HEK293 (cell line): ENCODE results near the gene ATAT1.

ENCODE experiments used
- BCL6B ChIP-seq: fragments of 450-650 bp; formaldehyde crosslinking; IDR thresholded peaks from 2 replicates; pipeline ENCODE4 v1.5.1; 2017; ENCODE audit warnings: missing biosample characterization, missing genetic modification characterization
- KLF10 ChIP-seq: fragments of 450-650 bp; IDR thresholded peaks from 2 replicates; pipeline ENCODE4 v1.5.1; 2018; ENCODE audit warnings: missing biosample characterization, mild to moderate bottlenecking, missing genetic modification characterization
- KLF9 ChIP-seq: fragments of 450-650 bp; formaldehyde crosslinking; IDR thresholded peaks from 2 replicates; pipeline ENCODE4 v1.5.1; 2016; ENCODE audit warnings: missing biosample characterization, missing genetic modification characterization, low read depth
- MYNN ChIP-seq: fragments of 450-650 bp; formaldehyde crosslinking; IDR thresholded peaks from 2 replicates; pipeline ENCODE4 v1.5.1; 2016; ENCODE audit warnings: missing biosample characterization, missing genetic modification characterization, borderline replicate concordance
- OSR2 ChIP-seq: fragments of 450-650 bp; formaldehyde crosslinking; IDR thresholded peaks from 2 replicates; pipeline ENCODE4 v1.5.1; 2016; ENCODE audit warnings: missing biosample characterization, missing genetic modification characterization
- SETDB1 ChIP-seq: IDR thresholded peaks from one replicate; pipeline ENCODE4 v1.6.1; 2017; ENCODE audit warnings: mild to moderate bottlenecking, low read length, moderate library complexity, mixed read lengths; ENCODE audit not compliant: insufficient read length
- SP7 ChIP-seq: fragments of 450-650 bp; formaldehyde crosslinking; IDR thresholded peaks from 2 replicates; pipeline ENCODE4 v1.5.1; 2016; ENCODE audit warnings: missing biosample characterization, missing genetic modification characterization
- TCF7L2 ChIP-seq: IDR thresholded peaks from 2 replicates; pipeline ENCODE4 v1.6.1; 2011; ENCODE audit warnings: low read depth, mild to moderate bottlenecking, inconsistent platforms, low read length, moderate library complexity, borderline replicate concordance
- TRIM28 ChIP-seq: IDR thresholded peaks from 2 replicates; pipeline ENCODE4 v1.6.1; 2011; ENCODE audit warnings: low read length, control low read depth, borderline replicate concordance
- YY1 ChIP-seq: fragments of 450-650 bp; formaldehyde crosslinking; IDR thresholded peaks from 2 replicates; pipeline ENCODE4 v1.5.1; 2018; ENCODE audit warnings: missing biosample characterization, missing genetic modification characterization
- ZFHX2 ChIP-seq: fragments of 450-650 bp; formaldehyde crosslinking; conservative IDR thresholded peaks from 2 replicates; pipeline ENCODE4 v1.5.1; 2016; ENCODE audit warnings: missing biosample characterization, missing genetic modification characterization
- ZFP69B ChIP-seq: fragments of 450-650 bp; formaldehyde crosslinking; IDR thresholded peaks from 2 replicates; pipeline ENCODE4 v1.5.1; 2016; ENCODE audit warnings: missing biosample characterization, missing genetic modification characterization
- ZNF112 ChIP-seq: fragments of 450-650 bp; formaldehyde crosslinking; IDR thresholded peaks from 2 replicates; pipeline ENCODE4 v1.5.0; 2017; ENCODE audit warnings: missing biosample characterization, missing genetic modification characterization
- ZNF140 ChIP-seq: fragments of 450-650 bp; formaldehyde crosslinking; IDR thresholded peaks from 2 replicates; pipeline ENCODE4 v1.5.1; 2016; ENCODE audit warnings: missing biosample characterization, missing genetic modification characterization
- ZNF155 ChIP-seq: fragments of 450-650 bp; formaldehyde crosslinking; IDR thresholded peaks from 2 replicates; pipeline ENCODE4 v1.5.1; 2016; ENCODE audit warnings: missing biosample characterization, missing genetic modification characterization
- ZNF16 ChIP-seq: fragments of 450-650 bp; formaldehyde crosslinking; IDR thresholded peaks from 2 replicates; pipeline ENCODE4 v1.5.1; 2016; ENCODE audit warnings: low read depth, missing biosample characterization, missing genetic modification characterization
- ZNF174 ChIP-seq: fragments of 450-650 bp; formaldehyde crosslinking; IDR thresholded peaks from 2 replicates; pipeline ENCODE4 v1.5.0; 2017; ENCODE audit warnings: missing biosample characterization, mild to moderate bottlenecking, missing genetic modification characterization
- ZNF184 ChIP-seq: fragments of 450-650 bp; IDR thresholded peaks from 2 replicates; pipeline ENCODE4 v1.5.1; 2018; ENCODE audit warnings: missing biosample characterization, mild to moderate bottlenecking, missing genetic modification characterization
- ZNF23 ChIP-seq: fragments of 450-650 bp; formaldehyde crosslinking; IDR thresholded peaks from 2 replicates; pipeline ENCODE4 v1.5.1; 2016; ENCODE audit warnings: missing biosample characterization, missing genetic modification characterization, borderline replicate concordance
- ZNF24 ChIP-seq: fragments of 450-650 bp; formaldehyde crosslinking; IDR thresholded peaks from 2 replicates; pipeline ENCODE4 v1.5.1; 2016; ENCODE audit warnings: missing biosample characterization, missing genetic modification characterization
- ZNF266 ChIP-seq: fragments of 450-650 bp; formaldehyde crosslinking; IDR thresholded peaks from 2 replicates; pipeline ENCODE4 v1.5.1; 2016; ENCODE audit warnings: missing biosample characterization, missing genetic modification characterization, low read depth
- ZNF302 ChIP-seq: fragments of 450-650 bp; formaldehyde crosslinking; IDR thresholded peaks from 2 replicates; pipeline ENCODE4 v1.5.1; 2016; ENCODE audit warnings: missing biosample characterization, missing genetic modification characterization, low read depth
- ZNF366 ChIP-seq: fragments of 450-650 bp; formaldehyde crosslinking; conservative IDR thresholded peaks from 2 replicates; pipeline ENCODE4 v1.5.1; 2016; ENCODE audit warnings: missing biosample characterization, missing genetic modification characterization
- ZNF37A ChIP-seq: fragments of 450-650 bp; IDR thresholded peaks from 2 replicates; pipeline ENCODE4 v1.5.1; 2018; ENCODE audit warnings: missing biosample characterization, missing genetic modification characterization
- ZNF521 ChIP-seq: fragments of 450-650 bp; formaldehyde crosslinking; IDR thresholded peaks from 2 replicates; pipeline ENCODE4 v1.5.1; 2017; ENCODE audit warnings: missing biosample characterization, mild to moderate bottlenecking, missing genetic modification characterization
- ZNF529 ChIP-seq: fragments of 450-650 bp; formaldehyde crosslinking; IDR thresholded peaks from 2 replicates; pipeline ENCODE4 v1.5.1; 2017; ENCODE audit warnings: missing genetic modification characterization, missing biosample characterization; ENCODE audit not compliant: insufficient replicate concordance
- ZNF530 ChIP-seq: fragments of 450-650 bp; formaldehyde crosslinking; IDR thresholded peaks from 2 replicates; pipeline ENCODE4 v1.5.1; 2016; ENCODE audit warnings: low read depth, missing biosample characterization, missing genetic modification characterization
- ZNF548 ChIP-seq: fragments of 450-650 bp; formaldehyde crosslinking; IDR thresholded peaks from 2 replicates; pipeline ENCODE4 v1.5.1; 2016; ENCODE audit warnings: missing biosample characterization, missing genetic modification characterization
- ZNF660 ChIP-seq: fragments of 450-650 bp; IDR thresholded peaks from 2 replicates; pipeline ENCODE4 v1.5.1; 2018; ENCODE audit warnings: missing biosample characterization, mild to moderate bottlenecking, missing genetic modification characterization
- ZNF670 ChIP-seq: fragments of 450-650 bp; formaldehyde crosslinking; IDR thresholded peaks from 2 replicates; pipeline ENCODE4 v1.5.1; 2016; ENCODE audit warnings: missing biosample characterization, missing genetic modification characterization, low read depth
- ZNF701 ChIP-seq: fragments of 450-650 bp; formaldehyde crosslinking; IDR thresholded peaks from 2 replicates; pipeline ENCODE4 v1.5.1; 2016; ENCODE audit warnings: missing biosample characterization, missing genetic modification characterization
- ZNF768 ChIP-seq: fragments of 450-650 bp; formaldehyde crosslinking; IDR thresholded peaks from 2 replicates; pipeline ENCODE4 v1.5.1; 2018; ENCODE audit warnings: missing biosample characterization, mild to moderate bottlenecking, missing genetic modification characterization
- ZNF776 ChIP-seq: fragments of 450-650 bp; formaldehyde crosslinking; IDR thresholded peaks from 2 replicates; pipeline ENCODE4 v1.5.0; 2017; ENCODE audit warnings: missing biosample characterization, missing genetic modification characterization, borderline replicate concordance
- ZNF837 ChIP-seq: fragments of 450-650 bp; formaldehyde crosslinking; IDR thresholded peaks from 2 replicates; pipeline ENCODE4 v1.5.1; 2016; ENCODE audit warnings: missing biosample characterization, missing genetic modification characterization
- TF ChIP-seq, protein P1 (sequence below): fragments of 450-650 bp; formaldehyde crosslinking; IDR thresholded peaks from 2 replicates; pipeline ENCODE4 v1.5.1; 2016; ENCODE audit warnings: missing biosample characterization, missing genetic modification characterization
- TF ChIP-seq, protein P2 (sequence below): fragments of 450-650 bp; formaldehyde crosslinking; IDR thresholded peaks from 2 replicates; pipeline ENCODE4 v1.5.1; 2016; ENCODE audit warnings: missing biosample characterization, missing genetic modification characterization, low read depth
- TF ChIP-seq, protein P3 (sequence below): fragments of 450-650 bp; IDR thresholded peaks from 2 replicates; pipeline ENCODE4 v1.5.1; 2018; ENCODE audit warnings: missing biosample characterization, missing genetic modification characterization

ATAT1 gene

GRCh38 chr6:30615219-30615957 lies 11.3 kb upstream of the ATAT1 start (continued):
- no peak for TF ChIP-seq ZNF548 (tag by site-specific recombination)
- TF ChIP-seq KLF10 (tag by site-specific recombination) = peak; percentile 62; the same call in 1 of the 2 replicates
- TF ChIP-seq YY1 = no peak; the same call in 1 of the 2 replicates
- no peak for TF ChIP-seq ZNF266 (tag by site-specific recombination)
- TF ChIP-seq, protein P1, sequence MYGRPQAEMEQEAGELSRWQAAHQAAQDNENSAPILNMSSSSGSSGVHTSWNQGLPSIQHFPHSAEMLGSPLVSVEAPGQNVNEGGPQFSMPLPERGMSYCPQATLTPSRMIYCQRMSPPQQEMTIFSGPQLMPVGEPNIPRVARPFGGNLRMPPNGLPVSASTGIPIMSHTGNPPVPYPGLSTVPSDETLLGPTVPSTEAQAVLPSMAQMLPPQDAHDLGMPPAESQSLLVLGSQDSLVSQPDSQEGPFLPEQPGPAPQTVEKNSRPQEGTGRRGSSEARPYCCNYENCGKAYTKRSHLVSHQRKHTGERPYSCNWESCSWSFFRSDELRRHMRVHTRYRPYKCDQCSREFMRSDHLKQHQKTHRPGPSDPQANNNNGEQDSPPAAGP (tag by site-specific recombination) = no peak
- TF ChIP-seq, protein P2, sequence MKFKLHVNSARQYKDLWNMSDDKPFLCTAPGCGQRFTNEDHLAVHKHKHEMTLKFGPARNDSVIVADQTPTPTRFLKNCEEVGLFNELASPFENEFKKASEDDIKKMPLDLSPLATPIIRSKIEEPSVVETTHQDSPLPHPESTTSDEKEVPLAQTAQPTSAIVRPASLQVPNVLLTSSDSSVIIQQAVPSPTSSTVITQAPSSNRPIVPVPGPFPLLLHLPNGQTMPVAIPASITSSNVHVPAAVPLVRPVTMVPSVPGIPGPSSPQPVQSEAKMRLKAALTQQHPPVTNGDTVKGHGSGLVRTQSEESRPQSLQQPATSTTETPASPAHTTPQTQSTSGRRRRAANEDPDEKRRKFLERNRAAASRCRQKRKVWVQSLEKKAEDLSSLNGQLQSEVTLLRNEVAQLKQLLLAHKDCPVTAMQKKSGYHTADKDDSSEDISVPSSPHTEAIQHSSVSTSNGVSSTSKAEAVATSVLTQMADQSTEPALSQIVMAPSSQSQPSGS (tag by site-specific recombination) = no peak
- TF ChIP-seq ZNF140 (tag by site-specific recombination) = no peak
- no peak for TF ChIP-seq ZNF529 (tag by site-specific recombination)
- TF ChIP-seq OSR2 (tag by site-specific recombination) = no peak
- TF ChIP-seq ZNF23 (tag by site-specific recombination) = no peak
- no peak for TF ChIP-seq ZNF530 (tag by site-specific recombination)
- no peak for TF ChIP-seq ZNF521 (tag by site-specific recombination)
- TF ChIP-seq ZNF837 = no peak
- TF ChIP-seq ZNF184 (tag by site-specific recombination) = 0 out of 2 replicates have a peak, but pooled peaks have one; percentile 5
- no peak for TF ChIP-seq ZNF670 (tag by site-specific recombination)
- peak; percentile 35; the same call in 1 of the 2 replicates for TF ChIP-seq TRIM28
- TF ChIP-seq ZNF768 (tag by site-specific recombination) = no peak
- TF ChIP-seq ZNF701 (tag by site-specific recombination) = no peak
- TF ChIP-seq ZNF16 = no peak
- TF ChIP-seq MYNN (tag by site-specific recombination) = no peak
- TF ChIP-seq, protein P3, sequence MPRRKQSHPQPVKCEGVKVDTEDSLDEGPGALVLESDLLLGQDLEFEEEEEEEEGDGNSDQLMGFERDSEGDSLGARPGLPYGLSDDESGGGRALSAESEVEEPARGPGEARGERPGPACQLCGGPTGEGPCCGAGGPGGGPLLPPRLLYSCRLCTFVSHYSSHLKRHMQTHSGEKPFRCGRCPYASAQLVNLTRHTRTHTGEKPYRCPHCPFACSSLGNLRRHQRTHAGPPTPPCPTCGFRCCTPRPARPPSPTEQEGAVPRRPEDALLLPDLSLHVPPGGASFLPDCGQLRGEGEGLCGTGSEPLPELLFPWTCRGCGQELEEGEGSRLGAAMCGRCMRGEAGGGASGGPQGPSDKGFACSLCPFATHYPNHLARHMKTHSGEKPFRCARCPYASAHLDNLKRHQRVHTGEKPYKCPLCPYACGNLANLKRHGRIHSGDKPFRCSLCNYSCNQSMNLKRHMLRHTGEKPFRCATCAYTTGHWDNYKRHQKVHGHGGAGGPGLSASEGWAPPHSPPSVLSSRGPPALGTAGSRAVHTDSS (tag by site-specific recombination) = no peak
- TF ChIP-seq ZNF302 (tag by site-specific recombination) = no peak
- peak; percentile 84 for TF ChIP-seq ZNF366
- peak; percentile 13; the same call in 1 of the 2 replicates for TF ChIP-seq ZNF660 (tag by site-specific recombination)
- TF ChIP-seq ZNF776 (tag by site-specific recombination) = no peak
- TF ChIP-seq ZNF37A = no peak
- TF ChIP-seq TCF7L2 = no peak
- TF ChIP-seq BCL6B (tag by site-specific recombination) = no peak
- TF ChIP-seq SP7 (tag by site-specific recombination) = peak; percentile 10
- TF ChIP-seq ZFHX2 = no peak; the same call in 1 of the 2 replicates
- peak; percentile 39; the same call in 1 of the 2 replicates for TF ChIP-seq ZNF24 (tag by site-specific recombination)
- TF ChIP-seq ZFP69B = no peak
- no peak for TF ChIP-seq ZNF174 (tag by site-specific recombination)
- no peak for TF ChIP-seq SETDB1
- TF ChIP-seq KLF9 (tag by site-specific recombination) = no peak
- TF ChIP-seq ZNF112 (tag by site-specific recombination) = no peak
- no peak for TF ChIP-seq ZNF155
